ENCODE data around the gene CNEP1R1.

GRCh38 chr16:50010212-50010611, 14.8 kb upstream of the CNEP1R1 start:
- TF ChIP-seq TAF1 (IDR thresholded peaks at IDR 0.05; ENCODE audit: low read depth, low read length) (no peak), POLR2A (IDR thresholded peaks at IDR 0.05; ENCODE audit: control extremely low read depth in 1 of 2, low read depth in 2 of 2, low read length in 2 of 2) (no peak), SP1 (IDR thresholded peaks at IDR 0.05; ENCODE audit: low read depth, low read length) (no peak), RAD21 (IDR thresholded peaks at IDR 0.05 in 1 of 2, conservative IDR thresholded peaks at IDR 0.05 in 1 of 2; ENCODE audit: low read depth in 2 of 2, low read length in 2 of 2) (no peak), NRF1 (IDR thresholded peaks at IDR 0.05; ENCODE audit: low read depth, low read length) (no peak), TEAD4 (IDR thresholded peaks at IDR 0.05; ENCODE audit: low read depth, low read length) (no peak), EP300 (IDR thresholded peaks at IDR 0.05; ENCODE audit: borderline replicate concordance in 1 of 2, low read depth in 2 of 2, low read length in 2 of 2) (no peak), RFX5 (IDR thresholded peaks at IDR 0.05; ENCODE audit: borderline replicate concordance, low read depth, low read length) (no peak), CREB1 (IDR thresholded peaks at IDR 0.05) (no peak)
- TF ChIP-seq, protein P1, sequence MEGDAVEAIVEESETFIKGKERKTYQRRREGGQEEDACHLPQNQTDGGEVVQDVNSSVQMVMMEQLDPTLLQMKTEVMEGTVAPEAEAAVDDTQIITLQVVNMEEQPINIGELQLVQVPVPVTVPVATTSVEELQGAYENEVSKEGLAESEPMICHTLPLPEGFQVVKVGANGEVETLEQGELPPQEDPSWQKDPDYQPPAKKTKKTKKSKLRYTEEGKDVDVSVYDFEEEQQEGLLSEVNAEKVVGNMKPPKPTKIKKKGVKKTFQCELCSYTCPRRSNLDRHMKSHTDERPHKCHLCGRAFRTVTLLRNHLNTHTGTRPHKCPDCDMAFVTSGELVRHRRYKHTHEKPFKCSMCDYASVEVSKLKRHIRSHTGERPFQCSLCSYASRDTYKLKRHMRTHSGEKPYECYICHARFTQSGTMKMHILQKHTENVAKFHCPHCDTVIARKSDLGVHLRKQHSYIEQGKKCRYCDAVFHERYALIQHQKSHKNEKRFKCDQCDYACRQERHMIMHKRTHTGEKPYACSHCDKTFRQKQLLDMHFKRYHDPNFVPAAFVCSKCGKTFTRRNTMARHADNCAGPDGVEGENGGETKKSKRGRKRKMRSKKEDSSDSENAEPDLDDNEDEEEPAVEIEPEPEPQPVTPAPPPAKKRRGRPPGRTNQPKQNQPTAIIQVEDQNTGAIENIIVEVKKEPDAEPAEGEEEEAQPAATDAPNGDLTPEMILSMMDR (IDR thresholded peaks at IDR 0.05; ENCODE audit: control extremely low read depth in 1 of 3, insufficient read depth in 1 of 3, low read depth in 1 of 3, low read length in 3 of 3): no peak
